ENCODE data around the gene BRICD5.
"Not testable (repeated sequence)": the region's sequence is repeated elsewhere in the genome, so short reads cannot be mapped to it uniquely, and the experiment has no call there.

Gene BRICD5

GRCh38 chr16:2210386-2211365, at the start of gene BRICD5:
TSS of gene BRICD5 (minus strand) at chr16:2210863. CDS start at chr16:2210833, 30 bp downstream.
- DNase-seq (ENCODE audit: low spot score): no peak

- no peak for DNase-seq (ENCODE audit: low spot score)
Measured at GRCh38 chr16:2260250-2260649, 49.6 kb upstream of the BRICD5 start.

- DNase-seq (ENCODE audit: low spot score): not testable (repeated sequence)
Measured at GRCh38 chr16:2258530-2258929, 47.9 kb upstream of the BRICD5 start.

DNA sequence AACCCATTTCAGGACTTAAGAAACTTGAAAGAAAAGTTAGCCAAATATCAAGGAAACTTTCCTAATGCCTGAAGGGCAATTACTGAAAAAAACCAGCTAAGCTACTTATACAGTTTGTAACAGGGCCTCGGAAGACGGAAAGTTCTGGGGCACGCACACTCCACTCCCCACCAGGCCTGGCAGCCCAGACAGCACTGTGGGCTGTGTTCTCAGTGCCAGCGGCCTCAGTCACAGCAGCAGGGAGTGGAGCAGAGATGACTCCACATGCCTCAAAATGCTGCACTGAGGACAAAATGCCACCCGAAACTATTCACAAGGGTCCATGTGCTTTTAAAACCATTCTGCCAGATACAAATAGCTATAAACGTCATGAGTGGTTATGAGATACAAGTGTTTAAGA, 47.1 kb upstream of the BRICD5 start:
- DNase-seq (ENCODE audit: low spot score): no peak

- no peak for DNase-seq (ENCODE audit: low spot score)
Measured at GRCh38 chr16:2256531-2257140, 46.0 kb upstream of the BRICD5 start.

DNA sequence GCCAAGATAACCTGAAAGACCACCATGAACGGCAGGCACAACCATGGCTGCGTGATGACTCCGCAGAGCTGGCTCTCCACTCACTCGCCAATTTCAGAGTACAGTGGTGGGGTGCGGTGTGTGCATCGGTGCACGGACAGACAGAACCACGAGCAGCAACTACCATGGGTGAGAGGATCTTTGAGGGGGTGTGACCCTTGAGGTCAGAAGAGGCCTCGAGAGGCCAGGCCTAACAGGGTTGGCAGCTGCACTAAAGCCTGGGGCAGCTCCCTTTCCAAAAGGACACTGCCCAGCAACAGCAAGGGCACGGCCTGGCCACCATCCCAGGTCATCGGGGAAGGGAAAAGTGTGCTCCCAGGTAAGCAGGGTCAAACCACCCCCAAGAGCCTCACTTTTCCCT, 42.6 kb upstream of the BRICD5 start:
- no peak for DNase-seq (ENCODE audit: low spot score)

GRCh38 chr16:2252806-2253148, 42.1 kb upstream of the BRICD5 start:
- DNase-seq (ENCODE audit: low spot score): peak; percentile 51

- peak; percentile 96 for DNase-seq (ENCODE audit: low spot score)
Measured at GRCh38 chr16:2251296-2252111, 40.8 kb upstream of the BRICD5 start, which contains the start of gene ECI1. TSS of gene ECI1 (minus strand) at chr16:2251587. CDS start at chr16:2251566, 21 bp downstream.

- peak; percentile 53 for DNase-seq (ENCODE audit: low spot score)
Measured at GRCh38 chr16:2250652-2251295, 40.1 kb upstream of the BRICD5 start.

DNA sequence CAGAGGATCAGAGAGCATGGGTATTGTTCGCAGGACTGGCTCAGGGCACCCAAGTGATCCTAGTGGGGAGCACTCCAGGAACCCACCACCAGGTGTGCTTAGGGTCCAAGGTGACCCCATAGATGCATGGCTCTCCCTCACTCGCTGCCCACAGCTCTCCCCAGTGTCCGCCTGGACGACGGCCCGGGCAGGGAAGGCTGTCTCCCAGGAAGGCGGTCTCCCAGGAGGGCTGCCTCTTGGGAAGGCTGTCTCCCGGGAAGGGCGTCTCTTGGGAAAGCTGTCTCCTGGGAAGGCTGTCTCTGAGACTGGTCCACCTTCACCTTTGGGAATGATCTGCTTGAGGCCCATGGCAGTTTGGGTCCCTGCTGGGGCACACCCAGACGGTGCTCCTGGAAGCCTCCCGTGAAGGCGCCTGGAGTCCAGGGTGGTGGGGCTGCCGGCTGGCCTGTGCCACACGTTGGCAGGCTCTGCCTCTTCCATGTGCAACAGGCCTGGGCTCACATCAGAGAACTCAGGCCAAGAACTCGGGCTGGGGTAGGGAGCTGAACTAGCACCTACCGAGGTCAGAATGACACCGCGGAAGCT, 35.7 kb upstream of the BRICD5 start:
- DNase-seq (ENCODE audit: low spot score): no peak

DNA sequence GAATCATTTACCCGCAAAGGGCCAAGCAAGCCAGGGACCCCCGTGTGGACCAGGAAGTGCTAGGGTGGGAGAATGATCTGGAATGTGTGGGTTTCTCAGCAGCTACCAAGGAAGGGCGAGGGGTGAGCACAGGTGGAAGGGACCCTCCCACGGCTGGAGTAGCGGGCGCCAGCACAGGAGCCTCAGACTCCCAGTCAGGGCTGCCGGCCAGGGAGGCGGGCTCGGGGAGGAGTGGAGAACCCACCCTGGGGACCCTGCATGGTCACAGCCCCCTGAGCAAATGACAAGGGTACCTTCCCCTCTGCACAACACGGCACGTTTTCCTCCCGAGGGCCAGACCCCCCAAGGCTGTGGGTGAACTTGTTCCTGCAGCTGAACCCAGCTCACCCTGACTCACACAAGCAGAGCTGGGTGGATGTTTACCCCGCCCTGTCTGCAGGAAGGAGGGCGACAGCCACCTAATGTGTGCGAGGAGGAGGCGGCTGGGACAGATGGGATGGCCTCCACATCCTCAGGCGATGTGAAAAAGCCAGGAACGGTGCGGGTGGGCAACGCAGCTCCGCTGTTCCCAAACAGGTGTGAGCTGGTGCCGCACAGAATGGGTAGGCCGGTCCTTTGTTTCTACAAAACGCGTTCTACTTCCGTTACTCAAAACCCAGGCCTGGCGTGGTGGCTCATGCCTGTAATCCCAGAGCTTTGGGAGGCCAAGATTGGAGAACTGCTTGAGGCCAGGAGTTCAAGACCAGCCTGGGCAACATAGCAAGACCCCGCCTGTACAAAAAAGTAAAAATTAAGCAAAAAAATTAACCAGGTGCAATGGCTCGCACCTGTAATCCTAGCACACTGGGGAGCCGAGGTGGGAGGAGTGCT, 34.5 kb upstream of the BRICD5 start:
- no peak for DNase-seq (ENCODE audit: low spot score)

DNA sequence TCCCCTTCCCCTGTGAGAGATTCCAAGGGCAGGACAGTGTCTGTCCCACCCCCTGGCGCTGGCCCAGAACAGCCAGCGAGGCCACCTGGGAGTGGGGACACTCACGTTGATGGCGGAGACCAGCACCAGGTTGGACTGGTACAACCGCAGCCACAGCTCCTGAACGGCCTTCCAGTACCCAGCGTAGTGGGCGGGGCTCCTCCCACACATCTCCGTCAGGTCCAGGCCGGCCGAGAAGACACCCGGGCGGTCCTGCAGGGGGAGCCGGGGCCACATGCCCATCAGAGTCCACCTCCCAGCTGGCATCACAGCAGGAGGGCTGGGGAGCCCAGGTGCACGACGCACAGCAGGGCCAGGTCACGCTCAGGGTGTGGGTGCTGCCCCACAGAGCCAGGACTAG, 33.6 kb upstream of the BRICD5 start:
- DNase-seq (ENCODE audit: low spot score): no peak

DNA sequence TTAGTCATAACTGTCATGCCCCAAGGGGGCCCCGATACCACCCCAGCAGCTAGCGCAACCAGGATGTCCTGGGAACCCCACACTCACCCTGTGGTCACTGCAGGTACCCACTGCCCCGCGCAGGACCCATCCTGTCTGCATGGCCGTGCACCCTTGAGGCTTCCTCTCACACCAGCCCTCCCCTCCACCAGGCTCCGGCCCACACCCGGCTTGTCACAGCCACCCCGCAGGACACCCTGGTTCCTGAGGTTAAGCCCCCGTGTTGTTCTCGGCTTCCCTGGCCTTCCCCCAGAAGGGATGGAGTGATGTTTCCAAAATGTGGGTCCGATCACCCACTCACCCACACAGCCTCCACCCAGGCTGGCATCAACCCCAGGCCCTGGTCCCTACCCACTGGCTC, 33.1 kb upstream of the BRICD5 start:
- DNase-seq (ENCODE audit: low spot score): no peak

DNA sequence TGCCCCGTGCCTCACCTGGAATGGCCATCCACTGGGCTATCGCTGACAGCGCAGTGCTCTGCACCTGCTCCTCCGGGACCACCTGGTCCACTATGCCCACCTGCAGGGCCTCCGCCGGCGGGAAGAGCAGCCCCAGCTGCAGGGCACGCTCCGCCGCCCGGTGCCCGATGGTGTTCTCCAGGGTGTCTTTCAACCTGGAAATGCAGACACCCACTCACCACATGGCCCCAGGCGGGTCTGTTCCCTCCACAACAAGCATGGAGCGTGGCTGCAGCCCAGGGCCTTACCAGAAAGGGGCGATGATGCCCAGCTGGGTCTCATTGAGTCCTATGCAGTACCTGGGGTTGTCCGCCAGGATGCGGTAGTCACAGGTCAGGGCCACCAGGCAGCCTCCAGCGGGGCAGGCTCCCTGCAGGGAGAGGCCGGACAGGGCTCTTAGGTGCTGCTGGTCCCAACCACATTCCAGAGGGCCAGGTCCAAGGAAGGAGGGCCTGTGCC, 32.4 kb upstream of the BRICD5 start:
- DNase-seq (ENCODE audit: low spot score): no peak

- DNase-seq (ENCODE audit: low spot score): no peak
Measured at GRCh38 chr16:2242598-2242997, 31.9 kb upstream of the BRICD5 start.

GRCh38 chr16:2240331-2240730, 29.7 kb upstream of the BRICD5 start:
- DNase-seq (ENCODE audit: low spot score): not testable (repeated sequence)

- no peak for DNase-seq (ENCODE audit: low spot score)
Measured at GRCh38 chr16:2238838-2239675, 28.4 kb upstream of the BRICD5 start.

- DNase-seq (ENCODE audit: low spot score): no peak
Measured at GRCh38 chr16:2238150-2238837, 27.6 kb upstream of the BRICD5 start.

Data from RKO (cell line).